ENCODE measurements around the gene ENDOU.

The ENDOU gene

GRCh38 chr12:47717443-47718193, 7.7 kb downstream of the ENDOU start:
- peak in 1 of 2 donors; percentile 46 for ATAC-seq

GRCh38 chr12:47717046-47717442, 8.2 kb downstream of the ENDOU start:
- no peak for ATAC-seq

GRCh38 chr12:47715877-47716548, 9.3 kb downstream of the ENDOU start:
- ATAC-seq, result no peak

GRCh38 chr12:47715393-47715876, 9.9 kb downstream of the ENDOU start:
- ATAC-seq, result peak; percentile 80 to 87

- ATAC-seq, result peak in 1 of 2 donors; percentile 13
Observed at GRCh38 chr12:47714826-47715386, 10.4 kb downstream of the ENDOU start.

GRCh38 chr12:47712171-47712570, 13.1 kb downstream of the ENDOU start:
- ATAC-seq, result no peak

GRCh38 chr12:47711448-47711847, 13.8 kb downstream of the ENDOU start:
- ATAC-seq, result no peak

GRCh38 chr12:47710278-47710677, 15.0 kb downstream of the ENDOU start:
- ATAC-seq, result no peak

GRCh38 chr12:47709671-47710070, 15.6 kb downstream of the ENDOU start:
- no peak for ATAC-seq

GRCh38 chr12:47709237-47709636, 16.1 kb downstream of the ENDOU start:
- no peak for ATAC-seq

GRCh38 chr12:47707905-47708543, 17.3 kb downstream of the ENDOU start:
- no peak for ATAC-seq

- no peak for ATAC-seq
Observed at GRCh38 chr12:47707355-47707754, 17.9 kb downstream of the ENDOU start.

- ATAC-seq, result peak; percentile 94
Observed at GRCh38 chr12:47705566-47706425, 19.5 kb downstream of the ENDOU start, which contains the start of gene RPAP3. TSS of gene RPAP3 (minus strand) at chr12:47706030. CDS start at chr12:47702840, 3,190 bp downstream.

- no peak for ATAC-seq
Observed at GRCh38 chr12:47705229-47705565, 20.1 kb downstream of the ENDOU start.

- ATAC-seq, result no peak
Observed at GRCh38 chr12:47704719-47705118, 20.6 kb downstream of the ENDOU start.

GRCh38 chr12:47700263-47700662, 25.0 kb downstream of the ENDOU start:
- no peak for ATAC-seq

- ATAC-seq, result no peak
Observed at GRCh38 chr12:47698631-47699030, 26.7 kb downstream of the ENDOU start.

GRCh38 chr12:47698055-47698454, 27.2 kb downstream of the ENDOU start:
- ATAC-seq, result no peak

GRCh38 chr12:47689215-47689614, 36.1 kb downstream of the ENDOU start:
- no peak for ATAC-seq

GRCh38 chr12:47687636-47688035, 37.7 kb downstream of the ENDOU start:
- no peak for ATAC-seq

GRCh38 chr12:47686645-47687240, 38.5 kb downstream of the ENDOU start:
- no peak for ATAC-seq

GRCh38 chr12:47679785-47680184, 45.5 kb downstream of the ENDOU start:
- no peak for ATAC-seq
